ENCODE results near the gene HPGD. TPM values are rescaled to one million over a fixed set of nuclear protein-coding genes. Genes with fewer than 3 reads are reported as not detected.

Gene HPGD
- total RNA-seq, 4 donors from 2014 or later: 69.0 to 143 (median 108) TPM

DNA sequence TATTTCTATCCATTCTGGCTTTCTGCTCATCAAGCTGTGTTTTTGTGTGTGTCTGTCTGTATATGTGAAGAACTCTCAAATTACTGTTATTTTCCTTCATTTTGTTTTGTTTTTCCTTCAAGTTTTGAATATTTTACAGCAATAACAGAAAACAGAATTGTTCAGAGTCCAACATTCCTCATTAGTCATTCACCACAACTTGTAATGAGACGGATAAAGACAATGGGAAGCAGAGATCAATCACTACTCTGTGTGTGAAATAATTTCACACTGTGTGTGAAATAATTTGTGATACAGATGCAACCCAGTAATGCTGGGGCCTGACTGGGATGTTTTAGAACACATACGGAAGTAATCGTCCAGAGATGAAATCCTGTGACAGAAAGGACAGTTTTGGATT lies 55.2 kb downstream of the HPGD start:
- Histone ChIP-seq H3K4me1 (no peaks in the 10 kb centered on the region), H3K4me3 (no peak overlapping the region), H3K27me3 (no peaks in the 10 kb centered on the region), H3K9me3 (peaks cover 4% of the 10 kb centered on the region), H3K27ac (no peak overlapping the region), H3K36me3 (no peaks in the 10 kb centered on the region)
- WGBS: 58% methylated on average over 3 of the region's 3 CpGs
- TF ChIP-seq EP300 (IDR thresholded peaks at IDR 0.05) (no peak), POLR2AphosphoS5 (IDR thresholded peaks at IDR 0.05) (no peak), POLR2A (IDR thresholded peaks at IDR 0.05) (no peak)
- TF ChIP-seq, protein P1, sequence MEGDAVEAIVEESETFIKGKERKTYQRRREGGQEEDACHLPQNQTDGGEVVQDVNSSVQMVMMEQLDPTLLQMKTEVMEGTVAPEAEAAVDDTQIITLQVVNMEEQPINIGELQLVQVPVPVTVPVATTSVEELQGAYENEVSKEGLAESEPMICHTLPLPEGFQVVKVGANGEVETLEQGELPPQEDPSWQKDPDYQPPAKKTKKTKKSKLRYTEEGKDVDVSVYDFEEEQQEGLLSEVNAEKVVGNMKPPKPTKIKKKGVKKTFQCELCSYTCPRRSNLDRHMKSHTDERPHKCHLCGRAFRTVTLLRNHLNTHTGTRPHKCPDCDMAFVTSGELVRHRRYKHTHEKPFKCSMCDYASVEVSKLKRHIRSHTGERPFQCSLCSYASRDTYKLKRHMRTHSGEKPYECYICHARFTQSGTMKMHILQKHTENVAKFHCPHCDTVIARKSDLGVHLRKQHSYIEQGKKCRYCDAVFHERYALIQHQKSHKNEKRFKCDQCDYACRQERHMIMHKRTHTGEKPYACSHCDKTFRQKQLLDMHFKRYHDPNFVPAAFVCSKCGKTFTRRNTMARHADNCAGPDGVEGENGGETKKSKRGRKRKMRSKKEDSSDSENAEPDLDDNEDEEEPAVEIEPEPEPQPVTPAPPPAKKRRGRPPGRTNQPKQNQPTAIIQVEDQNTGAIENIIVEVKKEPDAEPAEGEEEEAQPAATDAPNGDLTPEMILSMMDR (IDR thresholded peaks at IDR 0.05): no peak
- no peak for DNase-seq (ENCODE audit: low spot score in 2 of 2)

DNA sequence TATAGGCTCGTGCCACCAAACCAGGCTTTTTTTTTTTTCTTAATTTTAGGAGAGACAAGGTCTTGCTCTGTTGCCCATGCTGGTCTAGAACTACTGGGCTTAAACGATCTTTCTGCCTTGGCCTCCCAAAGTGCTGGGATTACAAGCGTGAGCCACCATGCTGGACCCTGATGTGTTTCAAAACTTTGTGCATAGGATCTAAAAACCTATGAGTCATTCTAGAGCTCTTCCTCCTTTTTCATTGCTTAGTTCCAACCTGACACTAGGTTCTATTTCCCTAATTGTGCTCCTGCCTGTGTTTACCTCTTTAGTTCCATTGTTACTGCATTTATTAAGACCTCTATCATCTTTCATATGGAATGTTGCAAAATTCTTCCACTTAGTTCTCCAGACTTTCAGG lies 57.3 kb downstream of the HPGD start:
- Histone ChIP-seq H3K4me1 (no peaks in the 10 kb centered on the region), H3K36me3 (no peaks in the 10 kb centered on the region), H3K9me3 (peaks cover 4% of the 10 kb centered on the region), H3K4me3 (no peak overlapping the region), H3K27ac (no peak overlapping the region), H3K27me3 (no peaks in the 10 kb centered on the region)
- 75% methylated on average over 3 of the region's 3 CpGs for WGBS
- TF ChIP-seq POLR2AphosphoS5 (IDR thresholded peaks at IDR 0.05) (no peak), POLR2A (IDR thresholded peaks at IDR 0.05) (no peak), EP300 (IDR thresholded peaks at IDR 0.05) (no peak)
- TF ChIP-seq, protein P1 (IDR thresholded peaks at IDR 0.05): no peak
- no peak for DNase-seq (ENCODE audit: low spot score in 2 of 2)

- no peak for DNase-seq (ENCODE audit: low spot score in 2 of 2)
Measured at GRCh38 chr4:174461466-174462106, 60.7 kb downstream of the HPGD start.

DNA sequence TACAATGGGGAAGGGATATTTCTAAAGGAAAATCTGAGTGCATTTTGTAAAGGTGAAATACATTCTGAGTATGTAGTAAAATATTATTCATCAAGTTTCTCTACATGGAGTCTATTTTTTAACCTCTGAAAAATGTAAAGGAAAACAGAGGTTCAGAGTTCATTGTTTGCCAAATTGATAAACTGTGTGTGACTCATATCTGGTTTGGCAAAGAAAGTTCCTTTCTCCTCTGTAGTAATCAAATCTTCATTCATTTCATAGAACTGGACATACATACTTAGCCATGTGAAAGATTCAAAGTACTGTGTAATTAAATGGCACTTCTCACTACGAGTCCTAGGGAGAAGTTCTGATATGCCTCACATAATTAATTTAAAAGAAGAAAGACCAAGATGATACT lies 61.6 kb downstream of the HPGD start:
- Histone ChIP-seq H3K4me3 (no peak overlapping the region), H3K4me1 (peaks cover 11% of the 10 kb centered on the region), H3K27me3 (no peaks in the 10 kb centered on the region), H3K9me3 (peaks cover 4% of the 10 kb centered on the region), H3K36me3 (no peaks in the 10 kb centered on the region), H3K27ac (no peak overlapping the region)
- TF ChIP-seq EP300 (IDR thresholded peaks at IDR 0.05) (no peak), POLR2A (IDR thresholded peaks at IDR 0.05) (no peak), POLR2AphosphoS5 (IDR thresholded peaks at IDR 0.05) (no peak)
- TF ChIP-seq, protein P1 (IDR thresholded peaks at IDR 0.05): no peak
- 90% methylated on average over 1 of the region's 1 CpG for WGBS
- DNase-seq (ENCODE audit: low spot score in 2 of 2): no peak

More at GRCh38 chr4:174461466-174462106, 60.7 kb downstream of the HPGD start:
- WGBS: 58% methylated on average over 3 of the region's 3 CpGs
- TF ChIP-seq POLR2A (IDR thresholded peaks at IDR 0.05): no peak
- no peak for TF ChIP-seq POLR2AphosphoS5 (IDR thresholded peaks at IDR 0.05)
- TF ChIP-seq, protein P1 (IDR thresholded peaks at IDR 0.05): no peak
- TF ChIP-seq EP300 (IDR thresholded peaks at IDR 0.05): no peak
- Histone ChIP-seq H3K27me3 (no peaks in the 10 kb centered on the region), H3K27ac (no peak overlapping the region), H3K9me3 (peaks cover 4% of the 10 kb centered on the region), H3K36me3 (no peaks in the 10 kb centered on the region), H3K4me1 (peaks cover 11% of the 10 kb centered on the region), H3K4me3 (no peak overlapping the region)

DNA sequence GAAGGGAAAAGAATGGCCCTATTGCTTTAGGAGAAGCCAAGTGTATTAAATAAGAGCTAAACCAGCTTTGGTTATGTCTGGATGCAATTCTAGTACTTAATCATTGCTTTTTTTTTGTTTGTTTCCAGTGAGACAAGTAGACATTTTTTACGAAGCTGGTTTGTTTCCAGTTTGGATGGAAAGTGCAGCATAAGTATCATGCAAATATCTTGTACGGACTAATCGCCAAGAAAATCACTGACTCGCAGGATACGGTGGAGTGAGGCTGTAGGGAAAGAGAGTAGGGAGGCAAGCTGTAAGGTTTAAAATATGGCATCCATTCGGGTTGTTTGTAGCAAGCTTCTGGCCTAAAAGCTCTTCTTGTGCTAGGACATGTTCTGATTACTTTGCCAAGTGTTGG lies 64.8 kb downstream of the HPGD start:
- DNase-seq (ENCODE audit: low spot score in 2 of 2): no peak
- H3K4me1 ChIP-seq: peaks cover 15% of the 10 kb centered on the region
- no peak for TF ChIP-seq POLR2AphosphoS5 (IDR thresholded peaks at IDR 0.05)
- TF ChIP-seq, protein P1 (IDR thresholded peaks at IDR 0.05): no peak
- TF ChIP-seq POLR2A (IDR thresholded peaks at IDR 0.05): no peak
- no peak for TF ChIP-seq EP300 (IDR thresholded peaks at IDR 0.05)
- WGBS: 31% methylated on average over 6 of the region's 6 CpGs
- H3K9me3 ChIP-seq: no peaks in the 10 kb centered on the region
- no peaks in the 10 kb centered on the region for H3K27me3 ChIP-seq
- H3K36me3 ChIP-seq: no peaks in the 10 kb centered on the region
- no peak overlapping the region for H3K27ac ChIP-seq
- H3K4me3 ChIP-seq: no peak overlapping the region

All from suprapubic skin (tissue), 4 donors.